Lower leg skin (tissue), 3 donors: ENCODE measurements around the gene NRTN.

Experiments used
- CTCF ChIP-seq, 3 donors: fragments of 450-650 bp; IDR thresholded peaks; one replicate each; pipeline ENCODE4 v1.5.1; 2016; ENCODE audit warnings: antibody characterized with exemption in 3 of 3, mild to moderate bottlenecking in 3 of 3, moderate library complexity in 2 of 3
- POLR2A ChIP-seq, 2 donors: fragments of 450-650 bp; IDR thresholded peaks; one replicate each; pipeline ENCODE4 v1.6.1; 2016 to 2017; ENCODE audit warnings: antibody characterized with exemption in 2 of 2, mild to moderate bottlenecking in 1 of 2, moderate library complexity in 1 of 2

GRCh38 chr19:5814852-5815246 is 10.0 kb downstream of the NRTN start:
- TF ChIP-seq CTCF (IDR thresholded peaks at IDR 0.05) (no peak), POLR2A (IDR thresholded peaks at IDR 0.05) (no peak)
